ENCODE results near the gene KRT35.

The KRT35 gene

GRCh38 chr17:41527063-41528023 lies 46.4 kb upstream of the KRT35 start (continued):
- TF ChIP-seq, protein P1, sequence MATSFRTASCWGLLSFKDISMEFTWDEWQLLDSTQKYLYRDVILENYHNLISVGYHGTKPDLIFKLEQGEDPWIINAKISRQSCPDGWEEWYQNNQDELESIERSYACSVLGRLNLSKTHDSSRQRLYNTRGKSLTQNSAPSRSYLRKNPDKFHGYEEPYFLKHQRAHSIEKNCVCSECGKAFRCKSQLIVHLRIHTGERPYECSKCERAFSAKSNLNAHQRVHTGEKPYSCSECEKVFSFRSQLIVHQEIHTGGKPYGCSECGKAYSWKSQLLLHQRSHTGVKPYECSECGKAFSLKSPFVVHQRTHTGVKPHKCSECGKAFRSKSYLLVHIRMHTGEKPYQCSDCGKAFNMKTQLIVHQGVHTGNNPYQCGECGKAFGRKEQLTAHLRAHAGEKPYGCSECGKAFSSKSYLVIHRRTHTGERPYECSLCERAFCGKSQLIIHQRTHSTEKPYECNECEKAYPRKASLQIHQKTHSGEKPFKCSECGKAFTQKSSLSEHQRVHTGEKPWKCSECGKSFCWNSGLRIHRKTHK (tag by site-specific recombination; IDR thresholded peaks at IDR 0.05), result no peak
- peak; percentile 58; the same call in 1 of the 2 replicates for TF ChIP-seq ZBTB48 (tag by site-specific recombination; IDR thresholded peaks at IDR 0.05)
- 0 out of 2 replicates have a peak, but pooled peaks have one; percentile 35 for TF ChIP-seq ZNF692 (tag by site-specific recombination; IDR thresholded peaks at IDR 0.05)
- TF ChIP-seq ZNF202 (tag by site-specific recombination; IDR thresholded peaks at IDR 0.05; ENCODE audit: borderline replicate concordance), result no peak
- no peak for TF ChIP-seq OVOL3 (tag by site-specific recombination; IDR thresholded peaks at IDR 0.05)
- no peak for TF ChIP-seq ZNF391 (tag by site-specific recombination; IDR thresholded peaks at IDR 0.05; ENCODE audit: borderline replicate concordance, low read depth)
- TF ChIP-seq ZNF19 (tag by site-specific recombination; IDR thresholded peaks at IDR 0.05; ENCODE audit: low read depth), result no peak
- no peak for TF ChIP-seq ELK4 (IDR thresholded peaks at IDR 0.05; ENCODE audit: borderline replicate concordance, low read depth, low read length)
- peak; percentile 6; the same call in 1 of the 2 replicates for TF ChIP-seq ZNF335 (tag by site-specific recombination; conservative IDR thresholded peaks at IDR 0.05)
- peak; percentile 71 for TF ChIP-seq GLIS2 (tag by site-specific recombination; IDR thresholded peaks at IDR 0.05)
- TF ChIP-seq, protein P2, sequence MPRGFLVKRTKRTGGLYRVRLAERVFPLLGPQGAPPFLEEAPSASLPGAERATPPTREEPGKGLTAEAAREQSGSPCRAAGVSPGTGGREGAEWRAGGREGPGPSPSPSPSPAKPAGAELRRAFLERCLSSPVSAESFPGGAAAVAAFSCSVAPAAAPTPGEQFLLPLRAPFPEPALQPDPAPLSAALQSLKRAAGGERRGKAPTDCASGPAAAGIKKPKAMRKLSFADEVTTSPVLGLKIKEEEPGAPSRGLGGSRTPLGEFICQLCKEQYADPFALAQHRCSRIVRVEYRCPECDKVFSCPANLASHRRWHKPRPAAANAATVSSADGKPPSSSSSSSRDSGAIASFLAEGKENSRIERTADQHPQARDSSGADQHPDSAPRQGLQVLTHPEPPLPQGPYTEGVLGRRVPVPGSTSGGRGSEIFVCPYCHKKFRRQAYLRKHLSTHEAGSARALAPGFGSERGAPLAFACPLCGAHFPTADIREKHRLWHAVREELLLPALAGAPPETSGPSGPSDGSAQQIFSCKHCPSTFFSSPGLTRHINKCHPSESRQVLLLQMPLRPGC (tag by site-specific recombination; IDR thresholded peaks at IDR 0.05), result no peak
- peak; percentile 45 for TF ChIP-seq IKZF3 (tag by site-specific recombination; IDR thresholded peaks at IDR 0.05)
- TF ChIP-seq OSR2 (tag by site-specific recombination; IDR thresholded peaks at IDR 0.05), result no peak
- no peak for TF ChIP-seq SETDB1 (IDR thresholded peaks at IDR 0.05; ENCODE audit: insufficient read length, low read length)
- no peak for TF ChIP-seq ZNF350 (tag by site-specific recombination; IDR thresholded peaks at IDR 0.05)
- no peak for TF ChIP-seq GFI1B (tag by site-specific recombination; IDR thresholded peaks at IDR 0.05)
- TF ChIP-seq ZNF560 (tag by site-specific recombination; IDR thresholded peaks at IDR 0.05; ENCODE audit: borderline replicate concordance), result no peak
- no peak for TF ChIP-seq ZNF521 (tag by site-specific recombination; IDR thresholded peaks at IDR 0.05)
- TF ChIP-seq ZFP41 (tag by site-specific recombination; IDR thresholded peaks at IDR 0.05; ENCODE audit: borderline replicate concordance), result no peak
- no peak; the same call in 1 of the 2 replicates for TF ChIP-seq ZNF121 (tag by site-specific recombination; IDR thresholded peaks at IDR 0.05)
- TF ChIP-seq ZNF623 (tag by site-specific recombination; IDR thresholded peaks at IDR 0.05), result no peak
- peak; percentile 87 for TF ChIP-seq EGR2 (tag by site-specific recombination; IDR thresholded peaks at IDR 0.05; ENCODE audit: low read depth)
- TF ChIP-seq ZNF677 (tag by site-specific recombination; IDR thresholded peaks at IDR 0.05), result no peak
- peak; percentile 98 for TF ChIP-seq ZBTB20 (tag by site-specific recombination; IDR thresholded peaks at IDR 0.05)
- peak; percentile 74; the same call in 1 of the 2 replicates for TF ChIP-seq KLF7 (tag by site-specific recombination; IDR thresholded peaks at IDR 0.05; ENCODE audit: borderline replicate concordance)
- no peak for TF ChIP-seq ZNF223 (tag by site-specific recombination; IDR thresholded peaks at IDR 0.05)
- TF ChIP-seq ZNF580 (tag by site-specific recombination; IDR thresholded peaks at IDR 0.05), result no peak
- TF ChIP-seq, protein P3, sequence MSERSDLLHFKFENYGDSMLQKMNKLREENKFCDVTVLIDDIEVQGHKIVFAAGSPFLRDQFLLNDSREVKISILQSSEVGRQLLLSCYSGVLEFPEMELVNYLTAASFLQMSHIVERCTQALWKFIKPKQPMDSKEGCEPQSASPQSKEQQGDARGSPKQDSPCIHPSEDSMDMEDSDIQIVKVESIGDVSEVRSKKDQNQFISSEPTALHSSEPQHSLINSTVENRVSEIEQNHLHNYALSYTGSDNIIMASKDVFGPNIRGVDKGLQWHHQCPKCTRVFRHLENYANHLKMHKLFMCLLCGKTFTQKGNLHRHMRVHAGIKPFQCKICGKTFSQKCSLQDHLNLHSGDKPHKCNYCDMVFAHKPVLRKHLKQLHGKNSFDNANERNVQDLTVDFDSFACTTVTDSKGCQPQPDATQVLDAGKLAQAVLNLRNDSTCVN (tag by site-specific recombination; optimal IDR thresholded peaks at IDR 0.05), result no peak
- no peak for TF ChIP-seq GLI4 (tag by site-specific recombination; IDR thresholded peaks at IDR 0.05)
- peak; percentile 96 for TF ChIP-seq SP3 (tag by site-specific recombination; IDR thresholded peaks at IDR 0.05)
- TF ChIP-seq ZNF23 (tag by site-specific recombination; IDR thresholded peaks at IDR 0.05; ENCODE audit: borderline replicate concordance), result no peak
- no peak for TF ChIP-seq FEZF1 (tag by site-specific recombination; IDR thresholded peaks at IDR 0.05)
